ENCODE measurements around the gene CLCF1.

Gene CLCF1

DNA sequence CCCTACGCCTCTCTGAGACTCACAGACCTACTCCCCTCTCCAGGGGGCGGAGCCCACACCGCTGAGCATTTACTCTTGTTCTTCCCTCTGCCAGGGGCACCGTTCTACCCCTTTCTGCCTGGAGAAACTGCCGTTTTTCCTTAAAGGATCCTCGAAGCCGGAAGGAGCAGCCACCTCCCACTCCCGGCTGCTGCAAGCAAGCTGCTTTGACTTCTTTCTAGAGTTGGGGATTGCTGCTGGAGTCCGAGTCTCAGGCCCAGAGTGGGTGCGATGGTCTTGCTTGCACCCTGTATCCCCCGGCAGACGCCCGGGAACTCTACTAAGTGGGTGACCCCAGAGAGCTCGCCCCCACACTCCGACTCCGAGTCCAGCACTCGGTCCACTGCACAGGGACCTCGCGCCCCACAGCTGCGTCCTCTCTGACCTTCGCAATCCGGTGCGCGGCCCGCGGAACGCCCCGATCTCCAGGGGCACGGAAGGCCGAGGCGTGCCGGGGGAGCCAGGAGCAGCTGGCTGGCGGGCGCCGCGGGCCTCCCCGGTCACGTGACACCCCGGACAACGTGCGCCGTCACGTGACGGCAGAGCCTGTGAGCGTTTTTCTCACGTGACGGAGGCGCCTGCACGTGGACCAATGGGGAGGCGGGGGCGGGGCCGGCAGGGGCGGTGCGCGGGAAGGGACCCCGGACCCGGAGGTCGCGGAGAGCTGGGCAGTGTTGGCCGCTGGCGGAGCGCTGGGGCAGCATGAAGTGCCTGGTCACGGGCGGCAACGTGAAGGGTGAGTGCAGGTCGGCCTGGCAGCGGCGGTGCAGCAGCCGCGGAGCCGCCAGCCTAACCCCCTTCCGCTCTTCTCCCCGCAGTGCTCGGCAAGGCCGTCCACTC, 18.1 kb upstream of the CLCF1 start, which contains the start of gene RAD9A:
TSS of gene RAD9A (plus strand) at position 683 of the 879 bp plus-strand sequence. CDS start at position 742, 59 bp downstream.
- peak within 1 kb of the TSS; percentile 94 for H3K27ac ChIP-seq
- DNase-seq (ENCODE audit: low spot score) = peak; percentile 97
- CTCF ChIA-PET = interaction anchor here (0.9 to 2.5 kb wide), 3 partner anchors 9 to 11 kb away, joined by 3 to 15 read pairs (median 9); partner anchors contain the start of gene PPP1CA
- POLR2A ChIA-PET (ENCODE audit: low non-redundant PET) = interaction anchor here (0.6 to 1.8 kb wide), 5 partner anchors 10 to 187 kb away, joined by 3 to 14 read pairs (median 4); partner anchors contain the start of gene PPP1CA
- TF ChIP-seq, protein P1, sequence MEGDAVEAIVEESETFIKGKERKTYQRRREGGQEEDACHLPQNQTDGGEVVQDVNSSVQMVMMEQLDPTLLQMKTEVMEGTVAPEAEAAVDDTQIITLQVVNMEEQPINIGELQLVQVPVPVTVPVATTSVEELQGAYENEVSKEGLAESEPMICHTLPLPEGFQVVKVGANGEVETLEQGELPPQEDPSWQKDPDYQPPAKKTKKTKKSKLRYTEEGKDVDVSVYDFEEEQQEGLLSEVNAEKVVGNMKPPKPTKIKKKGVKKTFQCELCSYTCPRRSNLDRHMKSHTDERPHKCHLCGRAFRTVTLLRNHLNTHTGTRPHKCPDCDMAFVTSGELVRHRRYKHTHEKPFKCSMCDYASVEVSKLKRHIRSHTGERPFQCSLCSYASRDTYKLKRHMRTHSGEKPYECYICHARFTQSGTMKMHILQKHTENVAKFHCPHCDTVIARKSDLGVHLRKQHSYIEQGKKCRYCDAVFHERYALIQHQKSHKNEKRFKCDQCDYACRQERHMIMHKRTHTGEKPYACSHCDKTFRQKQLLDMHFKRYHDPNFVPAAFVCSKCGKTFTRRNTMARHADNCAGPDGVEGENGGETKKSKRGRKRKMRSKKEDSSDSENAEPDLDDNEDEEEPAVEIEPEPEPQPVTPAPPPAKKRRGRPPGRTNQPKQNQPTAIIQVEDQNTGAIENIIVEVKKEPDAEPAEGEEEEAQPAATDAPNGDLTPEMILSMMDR (conservative IDR thresholded peaks at IDR 0.05; ENCODE audit: low read depth) = no peak

DNA sequence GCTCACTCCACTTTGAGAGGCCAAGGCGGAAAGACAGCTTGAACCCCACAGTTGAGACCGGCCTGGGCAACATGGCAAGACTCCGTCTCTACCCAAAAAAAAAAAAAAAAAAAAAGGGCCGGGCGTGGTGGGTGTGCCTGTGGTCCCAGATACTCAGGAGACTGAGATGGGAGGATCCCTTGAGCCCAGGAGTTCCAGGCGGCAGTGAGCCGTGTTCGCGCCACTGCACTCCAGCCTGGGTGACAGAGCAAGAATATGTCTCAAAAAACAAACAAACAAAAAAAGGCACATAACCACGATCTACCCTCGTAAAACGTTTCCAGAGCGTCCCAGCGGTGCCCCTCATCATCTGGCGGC, 17.5 kb upstream of the CLCF1 start:
- POLR2A ChIA-PET (ENCODE audit: low non-redundant PET) = interaction anchor here (0.6 to 1.8 kb wide), 2 partner anchors 10 to 85 kb away, joined by 3 to 14 read pairs; partner anchors contain the start of gene PPP1CA
- TF ChIP-seq, protein P1 (conservative IDR thresholded peaks at IDR 0.05; ENCODE audit: low read depth) = no peak
- H3K27ac ChIP-seq = peak overlapping the region; percentile 94
- no peak for DNase-seq (ENCODE audit: low spot score)
- CTCF ChIA-PET = interaction anchor here (0.9 to 2.5 kb wide), 2 partner anchors 9 to 11 kb away, joined by 3 to 15 read pairs; no protein-coding TSS in a partner anchor

DNA sequence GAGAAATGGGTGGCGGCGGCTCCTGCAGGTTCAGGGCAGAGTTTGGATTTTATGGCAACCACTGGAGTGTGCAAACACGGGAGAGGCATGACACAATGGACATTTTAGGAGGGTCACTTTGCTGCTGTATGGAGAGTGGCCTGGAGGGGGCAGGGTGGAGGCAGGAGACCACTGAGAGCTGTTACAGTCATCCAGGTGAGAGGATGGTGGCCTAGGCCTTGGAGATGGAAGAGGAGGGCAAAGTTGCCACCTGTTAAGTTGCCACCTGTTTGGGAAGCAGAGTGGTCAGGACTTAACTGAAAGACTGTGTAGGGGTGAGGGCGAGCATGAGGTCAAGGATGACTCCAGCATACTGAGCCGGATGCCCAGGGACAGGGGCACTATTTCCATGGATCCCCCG, 16.1 kb upstream of the CLCF1 start:
- peak overlapping the region; percentile 94 for H3K27ac ChIP-seq
- TF ChIP-seq, protein P1 (conservative IDR thresholded peaks at IDR 0.05; ENCODE audit: low read depth) = peak; percentile 46
- POLR2A ChIA-PET (ENCODE audit: low non-redundant PET) = no interaction called here
- no peak for DNase-seq (ENCODE audit: low spot score)
- CTCF ChIA-PET = no interaction called here

DNA sequence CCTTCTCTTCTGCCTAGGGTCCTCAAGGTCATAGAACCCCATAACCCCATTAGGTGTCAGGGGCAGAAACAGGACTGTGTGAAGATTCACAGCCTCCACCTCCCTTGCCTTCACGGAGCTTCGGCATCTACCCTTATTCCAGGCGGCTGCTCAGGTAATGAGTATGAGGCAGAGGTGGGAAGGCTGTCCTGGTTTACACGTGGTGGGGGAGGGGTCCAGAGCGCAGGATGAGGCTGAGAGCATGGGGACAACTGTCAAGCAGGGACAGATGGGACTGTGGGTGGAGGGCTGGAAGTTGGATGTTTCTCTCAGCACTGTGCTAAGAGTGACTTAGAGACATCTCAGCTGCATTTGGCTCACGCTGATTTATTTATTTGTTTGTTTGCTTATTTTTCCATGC, 14.1 kb upstream of the CLCF1 start:
- TF ChIP-seq, protein P1 (conservative IDR thresholded peaks at IDR 0.05; ENCODE audit: low read depth) = no peak
- H3K27ac ChIP-seq = no peak overlapping the region
- no peak for DNase-seq (ENCODE audit: low spot score)
- ChIA-PET POLR2A (ENCODE audit: low non-redundant PET) (no interaction called here), CTCF (interaction anchor here (0.6 to 1.6 kb wide), 5 partner anchors 17 to 124 kb away, joined by 3 to 7 read pairs (median 3); no protein-coding TSS in a partner anchor)

DNA sequence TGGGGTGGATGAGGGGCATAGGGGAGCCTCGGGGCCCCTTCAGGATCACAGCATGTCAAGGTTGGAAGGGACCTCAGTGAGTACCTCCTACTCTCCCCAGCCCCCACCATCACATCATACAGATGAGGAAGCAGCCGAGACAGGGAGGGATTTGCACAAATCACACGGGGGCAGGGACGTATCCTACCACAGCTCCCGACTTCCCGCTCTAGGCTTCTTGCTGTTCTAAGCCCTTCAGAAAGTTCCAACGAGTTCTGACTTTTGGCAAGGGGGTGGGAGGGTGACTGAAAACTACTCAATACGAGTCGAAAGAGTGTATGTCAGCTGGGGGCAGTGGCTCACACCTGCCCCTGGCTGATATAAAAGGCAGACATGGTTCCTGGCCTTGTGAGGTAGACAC, 13.7 kb upstream of the CLCF1 start:
- no peak overlapping the region for H3K27ac ChIP-seq
- ChIA-PET CTCF (interaction anchor here (0.6 to 1.6 kb wide), 6 partner anchors 17 to 124 kb away, joined by 3 to 7 read pairs (median 3); no protein-coding TSS in a partner anchor), POLR2A (ENCODE audit: low non-redundant PET) (no interaction called here)
- TF ChIP-seq, protein P1 (conservative IDR thresholded peaks at IDR 0.05; ENCODE audit: low read depth) = no peak
- DNase-seq (ENCODE audit: low spot score) = no peak

DNA sequence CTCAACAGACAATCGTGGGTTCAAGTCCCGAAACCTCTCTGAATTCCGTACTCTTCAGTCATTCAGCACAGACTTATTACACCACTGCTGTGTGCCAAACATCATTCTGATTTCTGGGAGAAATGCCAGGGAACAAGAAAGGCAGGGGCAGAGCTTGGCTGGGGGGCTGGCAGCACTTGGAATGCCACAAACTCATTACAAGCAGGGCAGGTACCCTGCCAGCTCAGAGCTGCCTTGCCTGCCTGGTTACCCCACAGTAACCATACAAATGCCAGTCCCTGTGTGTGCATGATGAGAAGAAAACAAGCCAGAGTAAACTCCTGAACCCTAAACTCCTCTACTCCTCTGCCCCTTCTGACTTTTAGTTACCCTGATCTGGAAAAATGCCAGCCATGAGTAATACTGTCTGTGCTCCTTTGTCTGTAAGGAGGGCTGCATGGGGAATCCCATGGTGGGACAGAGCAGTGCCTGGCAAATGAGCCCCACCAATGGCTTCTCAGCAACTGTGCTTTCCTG, 11.5 kb upstream of the CLCF1 start:
- ChIA-PET POLR2A (ENCODE audit: low non-redundant PET) (no interaction called here), CTCF (interaction anchor here (0.7 to 1.1 kb wide), 4 partner anchors 23 to 39 kb away, joined by 3 to 7 read pairs (median 4); no protein-coding TSS in a partner anchor)
- TF ChIP-seq, protein P1 (conservative IDR thresholded peaks at IDR 0.05; ENCODE audit: low read depth) = no peak
- H3K27ac ChIP-seq = peak overlapping the region; percentile 79
- DNase-seq (ENCODE audit: low spot score) = no peak
